Neural cell (in vitro differentiated cells): ENCODE measurements around the gene CDH1. TPM values are rescaled to one million over a fixed set of nuclear protein-coding genes. Genes with fewer than 3 reads are reported as not detected.
"Not testable (repeated sequence)": the region's sequence is repeated elsewhere in the genome, so short reads cannot be mapped to it uniquely, and the experiment has no call there.

Source experiments
- H2AFZ ChIP-seq: fragments of 200-600, 300-800 bp; sonication (generic), shearing (Covaris generic); 2 replicates; pipeline ENCODE4 v1.6.0; 2014; ENCODE audit warnings: low read depth, mild to moderate bottlenecking, antibody characterized with exemption, low read length, moderate library complexity
- H3F3A ChIP-seq: fragments of 200-600 bp; shearing (Covaris generic); 2 replicates; pipeline ENCODE4 v1.6.1; 2016; ENCODE audit warnings: mild to moderate bottlenecking, moderate library complexity, mixed read lengths, antibody characterized with exemption, low read length; ENCODE audit not compliant: insufficient read depth, poor library complexity, severe bottlenecking
- H3K27ac ChIP-seq: fragments of 200-600, 300-800 bp; sonication (generic), shearing (Covaris generic); 2 replicates; pipeline ENCODE4 v1.5.1; 2014; ENCODE audit warnings: mild to moderate bottlenecking, low read length, moderate library complexity
- H3K27me3 ChIP-seq: fragments of 300-800, 200-600 bp; sonication (generic), shearing (Covaris generic); 2 replicates; pipeline ENCODE4 v1.6.0; 2014; ENCODE audit warnings: mild to moderate bottlenecking, low read depth, low read length, moderate library complexity; ENCODE audit not compliant: insufficient read depth
- H3K36me3 ChIP-seq: fragments of 300-800, 200-600 bp; sonication (generic), shearing (Covaris generic); 2 replicates; pipeline ENCODE4 v1.5.1; 2014; ENCODE audit warnings: mild to moderate bottlenecking, antibody characterized with exemption, low read length, moderate library complexity; ENCODE audit not compliant: insufficient read depth
- H3K4me2 ChIP-seq: fragments of 300-800, 200-600 bp; sonication (generic), shearing (Covaris generic); 2 replicates; pipeline ENCODE4 v1.6.0; 2014; ENCODE audit warnings: mild to moderate bottlenecking, low read length
- H3K4me3 ChIP-seq: fragments of 300-800, 200-600 bp; sonication (generic), shearing (Covaris generic); 2 replicates; pipeline ENCODE4 v1.5.1; 2014; ENCODE audit warnings: mild to moderate bottlenecking, low read length, moderate library complexity
- H3K79me2 ChIP-seq: fragments of 200-600 bp; shearing (Covaris generic); replicated peaks from 2 replicates; pipeline ENCODE4 v1.6.0; 2014; ENCODE audit warnings: mild to moderate bottlenecking, low read length, moderate library complexity; ENCODE audit not compliant: insufficient read depth
- H3K9ac ChIP-seq: fragments of 300-800, 200-600 bp; sonication (generic), shearing (Covaris generic); 2 replicates; pipeline ENCODE4 v1.6.1; 2016; ENCODE audit warnings: mild to moderate bottlenecking, low read length, mixed read lengths
- H3K9me2 ChIP-seq: fragments of 200-600 bp; shearing (Covaris generic); 2 replicates; pipeline ENCODE4 v1.6.1; 2016; ENCODE audit warnings: mild to moderate bottlenecking, low read length, mixed read lengths; ENCODE audit not compliant: insufficient read depth
- H3K9me3 ChIP-seq: fragments of 200-600, 300-800 bp; sonication (generic), shearing (Covaris generic); 2 replicates; pipeline ENCODE4 v1.6.1; 2016; ENCODE audit warnings: mild to moderate bottlenecking, mixed run types, low read length, moderate library complexity, mixed read lengths
- H4K20me1 ChIP-seq: fragments of 200-600 bp; shearing (Covaris generic); 2 replicates; pipeline ENCODE4 v1.6.1; 2016; ENCODE audit warnings: mild to moderate bottlenecking, mixed run types; ENCODE audit not compliant: insufficient read depth
- EP300 ChIP-seq: fragments of 450-650 bp; conservative IDR thresholded peaks from 2 replicates; pipeline ENCODE4 v1.6.1; 2014; ENCODE audit warnings: antibody characterized with exemption, mild to moderate bottlenecking, moderate library complexity; ENCODE audit not compliant: poor library complexity, severe bottlenecking
- MXI1 ChIP-seq: fragments of 450-650 bp; conservative IDR thresholded peaks from 2 replicates; pipeline ENCODE4 v1.6.1; 2014; ENCODE audit warnings: antibody characterized with exemption, mild to moderate bottlenecking; ENCODE audit not compliant: poor library complexity, severe bottlenecking
- RAD21 ChIP-seq: fragments of 450-650 bp; conservative IDR thresholded peaks from 2 replicates; pipeline ENCODE4 v1.6.1; 2014; ENCODE audit warnings: antibody characterized with exemption, mild to moderate bottlenecking, moderate library complexity
- TAF1 ChIP-seq: IDR thresholded peaks from 2 replicates; pipeline ENCODE4 v1.6.1; 2012; ENCODE audit warnings: low read depth
- polyA plus RNA-seq: library from polyadenylated mRNA; depleted of rRNA; stranded (reverse); fragments of >200 nt; gene quantifications from 2 replicates; pipeline ENCODE4 v1.2.3, GENCODE V29; 2014
- TF ChIP-seq, protein P1 (sequence below): IDR thresholded peaks from 2 replicates; pipeline ENCODE4 v1.6.1; 2012; ENCODE audit warnings: borderline replicate concordance
- TF ChIP-seq, protein P2 (sequence below): fragments of 450-650 bp; IDR thresholded peaks from 2 replicates; pipeline ENCODE4 v1.5.1; 2014; ENCODE audit warnings: antibody characterized with exemption, mild to moderate bottlenecking, moderate library complexity; ENCODE audit not compliant: poor library complexity, severe bottlenecking

Gene CDH1
- polyA plus RNA-seq, 1 donor from 2014 or later = 1.2 TPM

DNA sequence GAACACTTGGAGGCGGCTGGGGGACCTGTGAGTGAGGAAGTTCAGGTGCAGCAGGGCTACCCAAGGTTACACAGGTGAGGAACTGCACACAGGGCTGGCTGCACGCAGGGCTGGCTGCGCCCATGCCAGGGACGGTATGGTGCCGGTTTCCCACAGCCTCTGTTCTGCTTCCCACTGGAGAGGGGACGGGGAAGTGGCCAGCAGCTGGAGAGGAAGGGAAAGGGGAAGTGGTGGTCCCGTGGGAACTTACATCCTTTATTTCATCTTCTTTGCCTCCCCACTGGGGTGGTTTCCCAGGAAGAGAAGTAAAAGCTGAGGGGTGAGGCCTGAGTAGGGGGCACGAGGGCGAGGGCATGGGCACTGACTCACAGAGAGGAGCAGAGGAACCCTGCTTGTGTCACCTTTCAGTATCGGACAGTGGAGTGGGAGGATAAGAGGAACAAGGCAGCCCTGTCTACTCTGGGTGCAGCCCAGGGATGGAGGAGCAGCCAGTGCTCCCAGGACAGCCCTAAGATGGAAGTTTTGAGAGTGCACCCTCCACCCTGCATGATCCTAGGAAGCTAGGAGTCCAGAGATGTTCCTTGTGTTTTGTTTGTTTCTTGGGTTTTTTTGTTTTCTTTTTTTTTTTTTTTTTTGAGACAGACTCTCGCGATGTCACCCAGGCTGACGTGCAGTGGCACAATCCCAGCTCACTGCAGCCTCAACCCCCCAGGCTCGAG lies 25.5 kb upstream of the CDH1 start (continued):
- TF ChIP-seq, protein P1, sequence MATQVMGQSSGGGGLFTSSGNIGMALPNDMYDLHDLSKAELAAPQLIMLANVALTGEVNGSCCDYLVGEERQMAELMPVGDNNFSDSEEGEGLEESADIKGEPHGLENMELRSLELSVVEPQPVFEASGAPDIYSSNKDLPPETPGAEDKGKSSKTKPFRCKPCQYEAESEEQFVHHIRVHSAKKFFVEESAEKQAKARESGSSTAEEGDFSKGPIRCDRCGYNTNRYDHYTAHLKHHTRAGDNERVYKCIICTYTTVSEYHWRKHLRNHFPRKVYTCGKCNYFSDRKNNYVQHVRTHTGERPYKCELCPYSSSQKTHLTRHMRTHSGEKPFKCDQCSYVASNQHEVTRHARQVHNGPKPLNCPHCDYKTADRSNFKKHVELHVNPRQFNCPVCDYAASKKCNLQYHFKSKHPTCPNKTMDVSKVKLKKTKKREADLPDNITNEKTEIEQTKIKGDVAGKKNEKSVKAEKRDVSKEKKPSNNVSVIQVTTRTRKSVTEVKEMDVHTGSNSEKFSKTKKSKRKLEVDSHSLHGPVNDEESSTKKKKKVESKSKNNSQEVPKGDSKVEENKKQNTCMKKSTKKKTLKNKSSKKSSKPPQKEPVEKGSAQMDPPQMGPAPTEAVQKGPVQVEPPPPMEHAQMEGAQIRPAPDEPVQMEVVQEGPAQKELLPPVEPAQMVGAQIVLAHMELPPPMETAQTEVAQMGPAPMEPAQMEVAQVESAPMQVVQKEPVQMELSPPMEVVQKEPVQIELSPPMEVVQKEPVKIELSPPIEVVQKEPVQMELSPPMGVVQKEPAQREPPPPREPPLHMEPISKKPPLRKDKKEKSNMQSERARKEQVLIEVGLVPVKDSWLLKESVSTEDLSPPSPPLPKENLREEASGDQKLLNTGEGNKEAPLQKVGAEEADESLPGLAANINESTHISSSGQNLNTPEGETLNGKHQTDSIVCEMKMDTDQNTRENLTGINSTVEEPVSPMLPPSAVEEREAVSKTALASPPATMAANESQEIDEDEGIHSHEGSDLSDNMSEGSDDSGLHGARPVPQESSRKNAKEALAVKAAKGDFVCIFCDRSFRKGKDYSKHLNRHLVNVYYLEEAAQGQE = no peak

DNA sequence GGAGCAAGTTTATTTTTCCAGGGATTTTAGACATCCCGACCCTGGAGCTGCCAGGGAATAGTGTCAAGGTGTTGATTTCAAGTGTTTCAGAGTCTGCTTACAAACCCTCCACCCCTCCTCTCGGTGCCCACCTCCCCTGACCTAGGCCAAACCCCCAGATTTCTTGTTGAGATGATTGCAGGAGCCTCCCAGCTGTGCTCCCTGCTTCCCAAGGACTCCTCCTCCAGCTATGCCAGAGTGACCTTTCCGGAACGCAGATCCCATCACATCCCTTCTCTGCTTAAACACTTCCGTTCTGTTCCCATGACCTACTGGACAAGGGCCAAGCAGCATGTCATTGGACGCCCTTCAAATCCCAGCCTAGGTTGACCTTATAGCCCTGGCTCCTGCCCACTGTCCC lies 23.7 kb upstream of the CDH1 start:
- no peak overlapping the region for H2AFZ ChIP-seq
- no peak overlapping the region for H3K27ac ChIP-seq
- no peak overlapping the region for H3K4me3 ChIP-seq
- no peaks in the 10 kb centered on the region for H3K9me3 ChIP-seq
- H3K4me2 ChIP-seq = no peak overlapping the region
- no peaks in the 10 kb centered on the region for H3K9me2 ChIP-seq
- no peaks in the 10 kb centered on the region for H4K20me1 ChIP-seq
- no peaks in the 10 kb centered on the region for H3K79me2 ChIP-seq
- TF ChIP-seq, protein P1 = no peak
- TF ChIP-seq MXI1 = no peak
- TF ChIP-seq RAD21 = no peak
- TF ChIP-seq, protein P2, sequence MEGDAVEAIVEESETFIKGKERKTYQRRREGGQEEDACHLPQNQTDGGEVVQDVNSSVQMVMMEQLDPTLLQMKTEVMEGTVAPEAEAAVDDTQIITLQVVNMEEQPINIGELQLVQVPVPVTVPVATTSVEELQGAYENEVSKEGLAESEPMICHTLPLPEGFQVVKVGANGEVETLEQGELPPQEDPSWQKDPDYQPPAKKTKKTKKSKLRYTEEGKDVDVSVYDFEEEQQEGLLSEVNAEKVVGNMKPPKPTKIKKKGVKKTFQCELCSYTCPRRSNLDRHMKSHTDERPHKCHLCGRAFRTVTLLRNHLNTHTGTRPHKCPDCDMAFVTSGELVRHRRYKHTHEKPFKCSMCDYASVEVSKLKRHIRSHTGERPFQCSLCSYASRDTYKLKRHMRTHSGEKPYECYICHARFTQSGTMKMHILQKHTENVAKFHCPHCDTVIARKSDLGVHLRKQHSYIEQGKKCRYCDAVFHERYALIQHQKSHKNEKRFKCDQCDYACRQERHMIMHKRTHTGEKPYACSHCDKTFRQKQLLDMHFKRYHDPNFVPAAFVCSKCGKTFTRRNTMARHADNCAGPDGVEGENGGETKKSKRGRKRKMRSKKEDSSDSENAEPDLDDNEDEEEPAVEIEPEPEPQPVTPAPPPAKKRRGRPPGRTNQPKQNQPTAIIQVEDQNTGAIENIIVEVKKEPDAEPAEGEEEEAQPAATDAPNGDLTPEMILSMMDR = no peak
- TF ChIP-seq EP300 = no peak
- no peaks in the 10 kb centered on the region for H3K27me3 ChIP-seq
- H3K9ac ChIP-seq = no peak overlapping the region
- no peaks in the 10 kb centered on the region for H3K36me3 ChIP-seq
- H3F3A ChIP-seq = no peaks in the 10 kb centered on the region

- Histone ChIP-seq H3K9me3 (no peaks in the 10 kb centered on the region), H3K79me2 (no peaks in the 10 kb centered on the region), H2AFZ (no peak overlapping the region), H3K27me3 (no peaks in the 10 kb centered on the region), H3K9ac (no peak overlapping the region), H3K4me3 (no peak overlapping the region), H3K4me2 (no peak overlapping the region), H3K9me2 (no peaks in the 10 kb centered on the region), H4K20me1 (no peaks in the 10 kb centered on the region), H3F3A (no peaks in the 10 kb centered on the region), H3K36me3 (no peaks in the 10 kb centered on the region), H3K27ac (no peak overlapping the region)
- TF ChIP-seq TAF1 (no peak), MXI1 (no peak), RAD21 (no peak)
- TF ChIP-seq, protein P2 = no peak
Observed at GRCh38 chr16:68715471-68715870, 21.6 kb upstream of the CDH1 start.

GRCh38 chr16:68716516-68716915 lies 20.6 kb upstream of the CDH1 start:
- not testable (repeated sequence) for H3K79me2 ChIP-seq, H3K4me3 ChIP-seq, H3F3A ChIP-seq, H3K4me2 ChIP-seq, H3K27me3 ChIP-seq, H2AFZ ChIP-seq, H4K20me1 ChIP-seq, H3K9me2 ChIP-seq, H3K36me3 ChIP-seq, H3K9ac ChIP-seq, H3K27ac ChIP-seq, H3K9me3 ChIP-seq
